GM12875 (cell line): Measurements from ENCODE around the gene DNASE1L2.
"Not testable (repeated sequence)": the region's sequence is repeated elsewhere in the genome, so short reads cannot be mapped to it uniquely, and the experiment has no call there.

ENCODE experiments used
- H3K4me3 ChIP-seq: one replicate; pipeline ENCODE4 v1.5.1; 2011; ENCODE audit warnings: low read depth, low read length, control low read depth
- CTCF ChIP-seq: IDR thresholded peaks from 2 replicates; pipeline ENCODE4 v1.5.1; 2011; ENCODE audit warnings: low read depth, mild to moderate bottlenecking, control low read depth, inconsistent platforms, low read length, moderate library complexity, borderline replicate concordance; ENCODE audit not compliant: insufficient read depth

Gene DNASE1L2

GRCh38 chr16:2196981-2197511, 39.2 kb upstream of the DNASE1L2 start:
- no peak overlapping the region for H3K4me3 ChIP-seq
- TF ChIP-seq CTCF, result no peak

- H3K4me3 ChIP-seq, result no peak overlapping the region
- TF ChIP-seq CTCF, result no peak
Observed at GRCh38 chr16:2197765-2198164, 38.5 kb upstream of the DNASE1L2 start.

- no peak overlapping the region for H3K4me3 ChIP-seq
- no peak for TF ChIP-seq CTCF
Observed at GRCh38 chr16:2198283-2198682, 38.0 kb upstream of the DNASE1L2 start.

- H3K4me3 ChIP-seq, result no peak overlapping the region
- TF ChIP-seq CTCF, result no peak
Observed at GRCh38 chr16:2199095-2199494, 37.1 kb upstream of the DNASE1L2 start.

GRCh38 chr16:2199621-2200139, 36.6 kb upstream of the DNASE1L2 start:
- TF ChIP-seq CTCF, result no peak
- H3K4me3 ChIP-seq, result no peak overlapping the region

GRCh38 chr16:2200313-2200712, 35.9 kb upstream of the DNASE1L2 start:
- TF ChIP-seq CTCF, result no peak

GRCh38 chr16:2203119-2203688, 33.0 kb upstream of the DNASE1L2 start:
- not testable (repeated sequence) for H3K4me3 ChIP-seq

More at GRCh38 chr16:2200313-2200712, 35.9 kb upstream of the DNASE1L2 start:
- H3K4me3 ChIP-seq, result no peak overlapping the region
